IPS DF 19.7 (cell line): ENCODE data around the gene SZT2.
"Not testable (repeated sequence)": the region's sequence is repeated elsewhere in the genome, so short reads cannot be mapped to it uniquely, and the experiment has no call there.

Experiments used
- DNase-seq: peaks from one replicate; pipeline ENCODE4 v3.0.0-alpha.2; 2013; ENCODE audit warnings: low read depth, low spot score

The SZT2 gene

DNA sequence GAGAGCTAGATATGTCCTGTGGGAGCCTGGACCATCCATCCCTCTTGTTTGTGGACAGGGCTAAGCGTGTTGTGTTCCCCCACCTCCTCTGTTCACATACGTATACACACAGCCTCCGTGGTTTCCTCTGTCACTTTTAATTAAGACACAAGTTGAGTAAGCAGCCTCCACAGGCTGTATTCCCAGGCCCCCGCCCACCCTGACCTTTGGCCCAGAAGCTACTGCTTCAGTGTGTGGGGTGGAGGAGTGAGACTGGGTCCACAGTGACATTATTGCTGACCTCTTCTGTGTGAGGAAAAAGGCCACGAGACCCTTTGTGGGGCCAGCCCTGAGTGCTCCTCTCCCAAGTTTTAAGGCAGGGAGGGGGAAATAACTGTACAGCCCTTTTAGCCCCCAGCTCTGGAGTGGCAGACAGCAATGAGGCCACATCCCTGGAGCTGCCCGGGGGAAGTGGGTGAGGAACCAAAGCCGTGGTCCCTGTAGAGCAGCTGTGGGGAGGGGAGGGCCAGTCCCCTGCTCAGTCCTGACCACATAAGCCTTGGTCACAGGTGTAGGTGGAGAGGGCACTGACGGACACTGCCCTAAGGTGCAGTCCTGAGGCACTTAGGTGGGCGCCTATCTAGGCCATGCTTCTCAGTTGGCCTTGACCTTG is 26.3 kb upstream of the SZT2 start:
- no peak for DNase-seq

DNA sequence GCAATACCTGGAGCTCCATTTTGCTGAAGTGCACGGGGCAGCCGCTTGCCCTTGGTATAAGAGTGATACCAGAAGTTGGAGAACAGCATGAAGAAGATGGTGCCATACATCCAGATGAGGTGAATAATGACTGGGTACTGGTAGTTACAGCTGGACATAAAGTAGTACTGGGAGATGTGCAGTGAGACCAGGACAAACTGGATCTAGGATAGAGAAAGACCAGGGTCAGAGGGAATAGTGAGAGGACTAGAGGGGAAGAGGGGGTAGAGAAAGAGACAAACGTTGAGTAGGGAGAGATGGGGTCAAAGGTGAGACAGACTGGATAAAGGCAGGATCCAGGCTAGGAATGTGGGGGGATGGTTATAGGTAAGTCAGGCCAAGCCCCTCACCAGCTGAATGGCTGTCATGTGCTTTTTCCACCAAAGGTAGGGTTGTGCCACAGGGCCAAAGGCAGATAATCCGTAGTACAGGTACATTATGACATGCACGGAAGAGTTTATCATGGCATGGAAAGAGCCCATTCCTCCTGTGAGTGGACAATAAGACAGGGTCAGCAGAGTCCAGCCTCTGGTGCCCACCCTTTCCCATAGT is 25.7 kb upstream of the SZT2 start:
- DNase-seq = no peak

GRCh38 chr1:43365678-43366077 is 24.0 kb upstream of the SZT2 start:
- no peak for DNase-seq

- DNase-seq = no peak
Measured at GRCh38 chr1:43366179-43366578, 23.5 kb upstream of the SZT2 start.

DNA sequence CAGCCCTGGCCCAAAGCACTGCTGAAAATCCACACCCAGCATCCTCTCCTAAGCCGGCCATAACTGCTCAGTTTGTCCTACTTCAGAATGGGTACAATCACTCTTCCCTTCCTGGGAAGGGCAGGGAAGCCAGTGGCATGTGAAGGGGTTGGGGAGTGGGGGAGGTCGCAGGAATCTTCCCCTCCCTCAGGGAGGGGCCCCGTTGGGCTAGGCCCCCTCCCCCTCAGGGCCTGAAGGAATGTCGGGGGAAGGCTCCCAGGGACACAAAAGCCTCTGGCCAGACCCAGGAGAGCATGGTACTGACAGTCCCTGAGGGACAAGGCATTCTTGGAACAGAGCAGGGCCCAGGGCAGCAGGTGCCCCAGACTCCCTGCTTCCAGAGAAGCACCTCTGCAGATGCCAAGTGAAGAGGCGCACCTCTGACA is 23.1 kb upstream of the SZT2 start:
- DNase-seq = no peak

GRCh38 chr1:43367026-43367903 is 22.4 kb upstream of the SZT2 start:
- DNase-seq = no peak

DNA sequence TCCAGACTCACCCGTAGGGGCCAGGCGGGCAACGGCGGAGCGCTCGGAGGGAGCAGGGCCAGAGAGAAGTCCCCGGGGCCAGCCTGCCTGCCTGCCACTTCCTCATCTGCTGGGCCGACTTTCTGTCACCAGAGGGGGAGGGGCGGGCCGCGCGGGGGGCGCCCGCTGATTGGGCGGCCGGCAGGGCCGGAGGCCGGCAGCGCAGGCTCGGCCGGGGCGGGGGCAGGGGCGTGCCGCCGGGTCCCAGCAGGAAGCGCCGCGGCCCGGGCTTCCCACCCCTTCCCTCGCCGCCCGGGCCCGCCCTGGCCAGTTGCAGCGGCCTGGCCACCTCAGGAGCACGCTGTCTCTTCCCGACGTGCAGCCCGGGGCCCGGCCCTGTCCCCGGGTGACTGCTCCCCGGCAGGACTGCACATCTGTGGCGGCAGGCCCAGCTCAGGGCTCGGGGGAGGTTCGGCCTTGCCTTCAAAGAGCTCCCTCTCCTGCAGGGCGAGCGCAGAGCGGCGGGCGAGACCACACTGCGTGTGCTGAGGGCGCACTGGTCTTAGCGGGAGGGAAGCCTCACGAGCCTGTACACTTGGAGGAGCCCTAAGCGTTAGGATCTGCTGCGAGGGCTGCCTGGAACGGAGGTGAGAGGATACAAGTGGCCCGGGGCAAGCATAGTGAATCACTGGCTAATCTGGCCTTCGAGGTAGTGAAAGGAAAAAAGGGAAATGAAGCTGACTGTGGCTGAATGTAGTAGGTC is 21.6 kb upstream of the SZT2 start, which contains the start of gene ELOVL1:
TSS of gene ELOVL1 (minus strand) at position 108 of the 742 bp plus-strand sequence. CDS start 2,402 bp downstream, outside the sequence.
- no peak for DNase-seq

- DNase-seq = no peak
Measured at GRCh38 chr1:43368646-43369020, 21.1 kb upstream of the SZT2 start.

- not testable (repeated sequence) for DNase-seq
Measured at GRCh38 chr1:43369779-43370178, 19.9 kb upstream of the SZT2 start.

DNA sequence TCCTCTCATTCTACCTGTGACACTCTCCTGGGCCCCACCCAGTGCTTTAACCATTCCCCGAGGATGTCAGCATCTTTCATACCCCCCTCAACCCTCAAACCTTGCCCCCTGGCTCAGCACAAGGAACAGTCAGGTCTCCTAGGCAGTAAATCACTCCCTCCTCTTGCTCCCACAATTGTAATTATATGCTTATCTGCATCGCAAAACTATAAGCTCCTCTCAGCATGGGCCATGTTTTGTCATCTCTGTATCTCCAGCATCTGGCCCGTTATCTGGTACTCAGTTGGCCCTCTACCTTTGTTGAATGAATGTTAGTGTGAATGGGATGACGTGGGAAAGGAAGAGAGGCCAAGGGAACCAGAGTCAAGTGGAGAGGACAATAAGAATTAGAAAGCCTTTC is 19.1 kb upstream of the SZT2 start:
- DNase-seq = no peak

DNA sequence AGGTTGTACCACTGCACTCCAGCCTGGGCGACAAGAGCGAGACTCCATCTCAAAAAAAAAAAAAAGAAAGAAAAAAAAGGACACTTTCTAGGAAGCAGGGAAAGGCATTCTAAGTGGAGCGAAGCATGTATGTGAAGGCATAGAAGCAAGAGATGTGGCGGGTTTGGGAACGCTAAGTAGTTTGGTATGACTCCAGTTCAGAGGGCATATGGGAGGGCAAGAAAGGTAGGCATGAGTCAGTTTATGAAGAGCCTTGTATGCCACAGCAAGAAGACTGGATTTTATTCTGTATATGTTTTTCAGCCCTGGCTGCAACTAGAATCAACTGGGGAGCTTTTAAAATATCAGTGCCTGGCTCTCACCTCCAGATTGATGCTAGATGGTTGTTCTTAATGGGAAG is 17.5 kb upstream of the SZT2 start:
- DNase-seq = no peak

- DNase-seq = no peak
Measured at GRCh38 chr1:43373066-43373940, 16.4 kb upstream of the SZT2 start.

- no peak for DNase-seq
Measured at GRCh38 chr1:43376723-43377235, 12.9 kb upstream of the SZT2 start.

GRCh38 chr1:43377831-43378230 is 11.9 kb upstream of the SZT2 start:
- DNase-seq = no peak

DNA sequence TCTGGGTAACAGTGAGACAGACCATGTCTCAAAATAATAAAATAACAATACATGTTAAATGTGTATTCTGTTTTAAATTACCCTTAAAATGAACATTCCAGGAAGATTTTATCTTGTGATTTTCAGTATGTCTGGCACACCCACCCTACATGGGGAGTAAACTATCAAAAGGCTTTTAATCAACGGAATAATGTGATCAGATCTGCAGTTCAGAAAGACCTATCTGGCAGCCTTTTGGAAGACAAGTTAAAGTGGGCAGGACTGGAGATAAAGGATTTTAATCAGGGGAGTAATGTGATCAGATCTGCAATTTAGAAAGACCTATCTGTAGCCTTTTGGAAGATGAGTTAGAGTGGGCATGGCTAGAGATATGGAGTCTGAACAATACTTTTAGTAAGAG is 10.2 kb upstream of the SZT2 start:
- DNase-seq = no peak

DNA sequence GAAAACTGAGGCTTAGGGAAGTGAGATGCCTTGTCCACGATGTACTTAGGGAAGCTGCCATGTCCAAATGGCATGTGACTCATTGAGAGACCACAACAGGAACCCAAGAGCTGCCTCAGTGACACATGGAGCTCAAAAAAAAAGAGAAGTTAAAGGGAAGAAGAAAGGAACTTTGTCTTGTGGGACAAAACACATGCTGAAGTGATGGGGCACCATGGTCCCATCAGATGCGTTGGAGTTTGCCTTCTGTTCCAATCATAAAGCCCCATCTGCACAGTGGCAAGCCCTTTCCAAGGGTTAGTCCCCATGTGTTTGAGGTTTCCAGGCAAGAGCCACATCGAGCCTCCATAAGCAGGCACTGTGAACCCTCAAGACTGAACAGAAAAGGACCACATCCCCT is 8.1 kb upstream of the SZT2 start:
- DNase-seq = no peak

DNA sequence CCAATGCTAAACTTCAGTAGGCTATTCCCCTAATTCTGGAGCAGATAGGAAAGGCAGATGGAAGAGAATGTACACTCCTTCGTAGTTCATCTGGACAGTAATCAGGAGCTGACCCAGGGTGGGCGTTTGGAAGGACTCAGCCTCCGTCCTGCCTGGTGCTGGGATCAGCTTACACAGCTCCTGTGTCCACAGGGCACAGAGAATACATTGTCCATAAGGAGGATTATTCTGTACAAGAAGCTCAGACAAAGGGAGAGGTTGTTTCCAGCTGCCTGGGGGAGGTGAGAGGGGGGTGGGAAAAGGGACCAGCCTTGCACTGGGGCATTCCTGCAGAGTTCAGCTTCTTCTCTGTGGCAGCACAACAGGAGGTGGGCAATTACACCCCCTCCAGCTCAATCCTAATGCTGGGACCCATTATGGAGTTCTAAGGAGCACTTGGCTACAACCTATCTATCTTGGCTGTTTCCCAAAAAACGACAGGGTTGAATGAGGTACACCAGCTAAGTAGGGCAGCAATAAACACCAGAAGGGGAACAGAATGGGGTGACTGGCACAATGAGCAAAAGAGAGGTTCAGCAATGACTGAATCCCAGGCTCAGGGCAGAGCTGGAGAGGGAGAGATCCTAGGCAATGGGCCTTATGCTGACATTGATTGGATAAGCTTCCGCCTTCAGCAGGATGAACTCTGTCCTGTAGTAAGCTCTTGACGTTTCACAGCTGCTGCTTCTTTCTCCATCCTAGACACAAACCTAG is 7.5 kb upstream of the SZT2 start:
- no peak for DNase-seq

GRCh38 chr1:43383449-43383848 is 6.2 kb upstream of the SZT2 start:
- DNase-seq = no peak

DNA sequence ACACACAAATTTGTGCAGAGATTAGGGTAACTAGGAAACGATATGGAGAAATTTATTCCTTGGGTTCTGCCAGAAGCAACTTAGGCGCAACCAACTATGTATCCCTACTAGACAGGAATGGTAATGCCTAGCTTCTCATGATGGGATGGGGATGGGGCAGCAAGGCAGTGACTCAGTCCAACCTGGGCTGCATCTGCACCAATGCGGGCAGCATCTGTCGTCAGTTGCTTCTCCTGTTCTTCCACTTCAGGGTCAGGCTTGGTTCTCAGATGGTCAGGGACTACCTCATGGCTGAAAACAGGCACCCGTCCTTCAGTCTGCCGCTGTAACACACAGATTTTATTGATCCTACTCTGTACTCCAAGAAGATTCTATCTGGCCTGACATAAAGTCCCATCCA is 3.0 kb upstream of the SZT2 start:
- DNase-seq = no peak

- no peak for DNase-seq
Measured at GRCh38 chr1:43387976-43388599, 1.6 kb upstream of the SZT2 start.
